ENCODE measurements around the gene CACNA1F.
A peak's percentile ranks its signal among the peaks of the same experiment; 100 is the strongest.

- TF ChIP-seq CTCF (IDR thresholded peaks at IDR 0.05) (no peak), EP300 (IDR thresholded peaks at IDR 0.05) (no peak), POLR2A (IDR thresholded peaks at IDR 0.05) (no peak), POLR2AphosphoS5 (IDR thresholded peaks at IDR 0.05) (peak in 1 of 3 donors; percentile 29)
Observed at GRCh38 chrX:49172280-49172780, 60.8 kb downstream of the CACNA1F start.

Data from suprapubic skin (tissue), 4 donors.